ENCODE data around the gene PSME3IP1.

The PSME3IP1 gene

DNA sequence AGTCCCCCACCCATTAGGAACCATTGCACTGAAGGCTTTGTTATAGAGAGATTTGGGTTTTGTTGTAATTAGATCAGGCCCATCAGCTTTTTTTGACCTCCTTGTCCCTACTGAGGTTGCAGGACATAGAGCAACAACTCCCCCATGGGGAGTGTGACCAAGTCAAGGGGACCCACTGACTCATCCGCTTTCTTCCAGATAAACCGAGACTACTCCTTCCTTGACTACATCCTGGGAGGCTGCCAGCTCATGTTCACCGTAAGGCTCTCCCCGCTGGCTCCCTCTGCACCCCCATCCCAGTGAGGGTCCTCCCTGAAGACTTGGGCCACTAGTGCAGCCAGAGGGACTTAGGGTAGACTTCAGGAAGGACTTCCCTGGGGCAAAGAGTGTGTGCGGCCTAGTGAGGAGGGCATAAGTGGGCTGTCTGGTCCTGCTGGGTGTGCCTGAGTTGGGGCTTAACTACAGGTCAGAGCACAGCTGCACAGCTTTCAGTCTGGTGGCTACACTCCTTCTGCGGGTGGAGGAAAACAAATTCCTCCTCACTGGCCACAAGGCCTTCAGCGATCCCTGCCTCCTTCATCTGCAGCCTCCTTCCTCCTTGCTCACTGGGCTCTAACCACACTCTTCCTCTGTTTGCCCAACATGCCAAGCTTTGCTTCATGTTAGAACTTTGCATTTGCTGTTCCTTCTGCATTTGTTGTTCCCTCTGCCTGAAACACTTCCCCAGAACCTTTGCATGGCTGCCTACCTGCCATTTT, 62.4 kb downstream of the PSME3IP1 start:
- H3K9me3 ChIP-seq = no peaks in the 10 kb centered on the region
- TF ChIP-seq, protein P1, sequence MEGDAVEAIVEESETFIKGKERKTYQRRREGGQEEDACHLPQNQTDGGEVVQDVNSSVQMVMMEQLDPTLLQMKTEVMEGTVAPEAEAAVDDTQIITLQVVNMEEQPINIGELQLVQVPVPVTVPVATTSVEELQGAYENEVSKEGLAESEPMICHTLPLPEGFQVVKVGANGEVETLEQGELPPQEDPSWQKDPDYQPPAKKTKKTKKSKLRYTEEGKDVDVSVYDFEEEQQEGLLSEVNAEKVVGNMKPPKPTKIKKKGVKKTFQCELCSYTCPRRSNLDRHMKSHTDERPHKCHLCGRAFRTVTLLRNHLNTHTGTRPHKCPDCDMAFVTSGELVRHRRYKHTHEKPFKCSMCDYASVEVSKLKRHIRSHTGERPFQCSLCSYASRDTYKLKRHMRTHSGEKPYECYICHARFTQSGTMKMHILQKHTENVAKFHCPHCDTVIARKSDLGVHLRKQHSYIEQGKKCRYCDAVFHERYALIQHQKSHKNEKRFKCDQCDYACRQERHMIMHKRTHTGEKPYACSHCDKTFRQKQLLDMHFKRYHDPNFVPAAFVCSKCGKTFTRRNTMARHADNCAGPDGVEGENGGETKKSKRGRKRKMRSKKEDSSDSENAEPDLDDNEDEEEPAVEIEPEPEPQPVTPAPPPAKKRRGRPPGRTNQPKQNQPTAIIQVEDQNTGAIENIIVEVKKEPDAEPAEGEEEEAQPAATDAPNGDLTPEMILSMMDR (IDR thresholded peaks at IDR 0.05) = no peak
- peaks cover 31 to 50% of the 10 kb centered on the region in 2 experiments for H3K4me1 ChIP-seq (ENCODE audit: control insufficient read depth in 1 of 2, insufficient read depth in 1 of 2, low read depth in 1 of 2, low read length in 1 of 2)
- no peak overlapping the region for H3K4me3 ChIP-seq (ENCODE audit: low read depth in 1 of 2, low read length in 1 of 2)
- H3K36me3 ChIP-seq = peaks cover 54% of the 10 kb centered on the region
- H3K27ac ChIP-seq = peak overlapping the region; percentile 85
- no peaks in the 10 kb centered on the region for H3K27me3 ChIP-seq

DNA sequence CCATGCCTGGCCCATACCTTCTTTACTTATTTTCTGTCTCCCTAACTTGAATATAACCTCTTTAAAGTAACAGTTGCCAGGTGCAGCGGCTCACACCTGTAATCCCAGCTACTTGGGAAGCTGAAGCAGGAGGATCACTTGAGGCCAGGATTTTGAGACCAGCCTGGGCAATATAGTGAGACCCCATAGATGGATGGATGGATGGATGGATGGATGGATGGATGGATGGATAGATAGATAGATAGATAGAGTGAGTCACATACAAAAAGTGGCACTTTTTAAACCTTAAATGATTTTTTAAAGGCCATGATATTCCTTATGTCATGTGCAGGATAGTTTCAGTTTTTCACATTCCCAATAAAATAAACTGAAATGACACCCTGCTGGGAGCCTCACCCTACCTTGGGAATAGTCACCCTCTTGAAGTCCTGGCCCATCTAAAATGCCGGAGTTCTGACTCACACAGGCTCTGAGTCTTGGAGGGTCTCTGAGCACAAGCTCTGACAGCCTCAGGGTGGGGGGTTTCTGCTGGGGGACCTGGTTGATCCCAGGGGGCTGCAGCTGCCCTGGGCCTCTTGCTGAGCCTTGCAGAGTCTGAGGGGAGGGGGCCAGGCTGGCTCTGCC, 67.3 kb downstream of the PSME3IP1 start:
- H3K27ac ChIP-seq = no peak overlapping the region
- TF ChIP-seq, protein P1 (IDR thresholded peaks at IDR 0.05) = no peak

DNA sequence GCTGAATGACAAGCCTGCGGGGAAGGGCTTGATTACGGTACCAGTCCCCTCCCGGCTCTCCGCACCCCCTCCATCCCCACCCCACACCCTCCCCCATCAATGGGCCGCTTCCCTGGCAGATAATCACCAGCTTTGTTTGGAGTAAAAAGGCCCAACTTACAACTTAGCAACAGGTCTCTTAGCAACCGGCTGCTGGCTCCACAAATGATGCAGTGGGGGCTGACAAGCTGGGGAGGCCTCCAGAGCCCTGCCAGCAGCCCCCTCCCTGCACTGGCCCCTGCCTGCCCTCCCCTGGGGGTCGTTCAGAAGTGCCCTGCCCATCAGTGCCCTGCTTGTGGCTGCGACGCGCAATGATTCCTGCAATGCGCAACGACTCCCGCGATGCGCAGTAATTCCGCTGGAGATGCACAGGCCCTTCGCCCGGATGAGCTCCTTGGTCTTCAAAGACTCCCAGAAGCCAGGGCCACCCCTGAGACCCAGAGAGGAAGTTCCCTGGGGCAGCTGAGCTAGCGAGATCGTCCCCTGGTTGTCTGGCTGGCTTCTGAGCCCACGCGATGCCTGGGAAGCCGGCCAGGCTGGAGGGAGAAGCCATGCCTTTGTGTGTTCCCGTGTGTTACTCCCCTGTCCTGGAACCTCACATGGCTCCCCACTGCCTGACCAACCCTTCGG, 70.2 kb downstream of the PSME3IP1 start:
- Histone ChIP-seq H3K4me3 (ENCODE audit: low read depth in 1 of 2, low read length in 1 of 2) (no peak overlapping the region), H3K27ac (no peak overlapping the region), H3K9me3 (no peaks in the 10 kb centered on the region), H3K4me1 (ENCODE audit: control insufficient read depth in 1 of 2, insufficient read depth in 1 of 2, low read depth in 1 of 2, low read length in 1 of 2) (peaks cover 34 to 38% of the 10 kb centered on the region in 2 experiments), H3K27me3 (no peaks in the 10 kb centered on the region), H3K36me3 (peaks cover 67% of the 10 kb centered on the region)
- TF ChIP-seq, protein P1 (IDR thresholded peaks at IDR 0.05) = no peak

More for the DNA sequence above, 67.3 kb downstream of the PSME3IP1 start:
- Histone ChIP-seq H3K9me3 (no peaks in the 10 kb centered on the region), H3K36me3 (peaks cover 80% of the 10 kb centered on the region), H3K4me1 (ENCODE audit: control insufficient read depth in 1 of 2, insufficient read depth in 1 of 2, low read depth in 1 of 2, low read length in 1 of 2) (peaks cover 20 to 21% of the 10 kb centered on the region in 2 experiments), H3K4me3 (ENCODE audit: low read depth in 1 of 2, low read length in 1 of 2) (no peak overlapping the region), H3K27me3 (no peaks in the 10 kb centered on the region)

DNA sequence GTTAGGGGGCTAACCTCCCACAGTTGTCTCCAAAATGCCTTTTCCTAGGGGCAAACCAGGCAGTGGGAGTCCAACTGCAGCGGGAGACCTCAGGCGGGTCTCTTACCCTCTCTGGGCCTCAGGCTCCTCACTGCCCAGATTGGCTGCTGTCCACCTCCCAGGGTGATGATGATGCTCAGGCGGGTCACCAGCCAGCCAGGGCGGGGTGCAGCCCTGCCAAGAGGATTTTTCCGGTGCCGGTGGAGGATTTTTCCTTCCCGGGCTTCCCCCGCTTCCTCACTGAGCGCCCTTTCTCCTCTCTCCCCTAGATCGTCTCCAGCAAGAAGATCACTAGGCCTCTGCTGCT, 70.7 kb downstream of the PSME3IP1 start:
- Histone ChIP-seq H3K27ac (no peak overlapping the region), H3K27me3 (no peaks in the 10 kb centered on the region), H3K36me3 (peaks cover 64% of the 10 kb centered on the region), H3K9me3 (no peaks in the 10 kb centered on the region), H3K4me1 (ENCODE audit: control insufficient read depth in 1 of 2, insufficient read depth in 1 of 2, low read depth in 1 of 2, low read length in 1 of 2) (peaks cover 39 to 43% of the 10 kb centered on the region in 2 experiments), H3K4me3 (ENCODE audit: low read depth in 1 of 2, low read length in 1 of 2) (no peak overlapping the region)
- TF ChIP-seq, protein P1 (IDR thresholded peaks at IDR 0.05) = no peak

DNA sequence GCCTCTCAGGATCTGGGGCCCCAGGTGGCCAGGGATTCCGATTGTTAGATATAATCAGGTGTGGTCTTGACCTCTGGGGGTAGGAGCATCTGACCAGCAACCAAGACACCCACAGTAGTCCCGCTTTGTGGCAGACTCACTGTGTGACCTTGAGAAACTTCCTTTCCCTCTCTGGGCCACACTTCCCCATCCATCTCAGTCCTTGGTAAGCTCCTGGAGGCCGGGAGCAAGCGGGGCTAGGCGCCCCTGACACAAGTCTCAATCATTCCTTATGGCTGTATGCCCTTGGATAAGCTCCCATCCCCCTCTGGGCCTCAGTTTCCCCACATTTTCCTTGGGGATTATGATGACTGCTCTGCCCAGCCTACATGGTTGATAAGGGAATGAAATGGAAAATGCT, 72.2 kb downstream of the PSME3IP1 start:
- TF ChIP-seq, protein P1 (IDR thresholded peaks at IDR 0.05) = no peak
- Histone ChIP-seq H3K4me3 (ENCODE audit: low read depth in 1 of 2, low read length in 1 of 2) (no peak overlapping the region), H3K27ac (peak overlapping the region; percentile 81), H3K27me3 (no peaks in the 10 kb centered on the region), H3K4me1 (ENCODE audit: control insufficient read depth in 1 of 2, insufficient read depth in 1 of 2, low read depth in 1 of 2, low read length in 1 of 2) (peaks cover 51 to 56% of the 10 kb centered on the region in 2 experiments), H3K9me3 (no peaks in the 10 kb centered on the region), H3K36me3 (peaks cover 51% of the 10 kb centered on the region)

All from neutrophil (primary cell).